HepG2 (cell line): ENCODE results near the gene ARHGAP5. TPM values are rescaled to one million over a fixed set of nuclear protein-coding genes. Genes with fewer than 3 reads are reported as not detected.

Source experiments
- CTCF ChIP-seq: sonication (generic); formaldehyde crosslinking; IDR thresholded peaks from 2 replicates; pipeline ENCODE4 v1.5.0; 2020; ENCODE audit warnings: mild to moderate bottlenecking, missing genetic modification reagents, moderate library complexity
- FOXP4 ChIP-seq: sonication (generic); formaldehyde crosslinking; IDR thresholded peaks from 2 replicates; pipeline ENCODE4 v1.4.0; 2020; ENCODE audit warnings: missing genetic modification reagents
- HOXA9 ChIP-seq: sonication (generic); formaldehyde crosslinking; IDR thresholded peaks from 2 replicates; pipeline ENCODE4 v1.8.1; 2022; ENCODE audit warnings: missing genetic modification reagents, mild to moderate bottlenecking, moderate library complexity, borderline replicate concordance
- IKZF1 ChIP-seq: fragments of 450-650 bp; IDR thresholded peaks from 2 replicates; pipeline ENCODE4 v1.7.1; 2016
- NFRKB ChIP-seq: fragments of 450-650 bp; IDR thresholded peaks from 2 replicates; pipeline ENCODE4 v1.6.1; 2017
- NR1H2 ChIP-seq: sonication (generic); formaldehyde crosslinking; IDR thresholded peaks from 2 replicates; pipeline ENCODE4 v1.8.1; 2022; ENCODE audit warnings: low read depth, missing genetic modification reagents, borderline replicate concordance
- REXO4 ChIP-seq: sonication (generic); formaldehyde crosslinking; IDR thresholded peaks from 2 replicates; pipeline ENCODE4 v1.8.0; 2022; ENCODE audit warnings: missing genetic modification reagents, mild to moderate bottlenecking, borderline replicate concordance
- RFX1 ChIP-seq: fragments of 450-650 bp; IDR thresholded peaks from 2 replicates; pipeline ENCODE4 v1.6.1; 2017
- SIN3B ChIP-seq: fragments of 150-350 bp; IDR thresholded peaks from 2 replicates; pipeline ENCODE4 v1.6.1; 2014; ENCODE audit warnings: low read length
- SRY ChIP-seq: sonication (generic); formaldehyde crosslinking; IDR thresholded peaks from 2 replicates; pipeline ENCODE4 v1.8.0; 2022; ENCODE audit warnings: mild to moderate bottlenecking, missing genetic modification reagents
- ZBTB10 ChIP-seq: sonication (generic); formaldehyde crosslinking; IDR thresholded peaks from 2 replicates; pipeline ENCODE4 v1.4.0; 2020; ENCODE audit warnings: missing genetic modification reagents, borderline replicate concordance
- ZC3H4 ChIP-seq: sonication (generic); formaldehyde crosslinking; IDR thresholded peaks from 2 replicates; pipeline ENCODE4 v1.4.0; 2020; ENCODE audit warnings: missing genetic modification reagents, borderline replicate concordance
- ZNF138 ChIP-seq: sonication (generic); formaldehyde crosslinking; IDR thresholded peaks from 2 replicates; pipeline ENCODE4 v1.5.0; 2020; ENCODE audit warnings: mild to moderate bottlenecking, low read depth, missing genetic modification reagents
- ZNF33B ChIP-seq: sonication (generic); formaldehyde crosslinking; IDR thresholded peaks from 2 replicates; pipeline ENCODE4 v1.5.1; 2020; ENCODE audit warnings: mild to moderate bottlenecking, missing genetic modification reagents
- ZNF451 ChIP-seq: sonication (generic); formaldehyde crosslinking; IDR thresholded peaks from 2 replicates; pipeline ENCODE4 v1.5.0; 2020; ENCODE audit warnings: mild to moderate bottlenecking, missing genetic modification reagents
- ZNF572 ChIP-seq: sonication (generic); formaldehyde crosslinking; IDR thresholded peaks from 2 replicates; pipeline ENCODE4 v1.5.1; 2020; ENCODE audit warnings: mild to moderate bottlenecking, missing genetic modification reagents
- ZNF749 ChIP-seq: sonication (generic); formaldehyde crosslinking; IDR thresholded peaks from 2 replicates; pipeline ENCODE4 v1.8.0; 2022; ENCODE audit warnings: mild to moderate bottlenecking, missing genetic modification reagents, moderate library complexity, borderline replicate concordance
- ZNF83 ChIP-seq: sonication (generic); formaldehyde crosslinking; IDR thresholded peaks from 2 replicates; pipeline ENCODE4 v1.4.0; 2020; ENCODE audit warnings: missing genetic modification reagents, mild to moderate bottlenecking, borderline replicate concordance
- polyA plus RNA-seq, 8 experiments: library from polyadenylated mRNA; depleted of rRNA in 3 of 8; stranded (reverse) in 7 of 8; unstranded in 1 of 8; fragments of >200 nt; fragmentation: Illumina TruSeq in 4 of 8; extraction: Trizol in 4 of 8; gene quantifications; 2 replicates each; pipeline versions ENCODE4 v1.2.1 to v1.2.3, GENCODE V29; 2011 to 2016; ENCODE audit warnings: low read depth in 4 of 8, missing spikeins in 1 of 8, mixed read lengths in 1 of 8; ENCODE audit not compliant: insufficient read depth in 1 of 8
- total RNA-seq, 5 experiments: library from RNA; depleted of rRNA; stranded (reverse); fragments of >200 nt; fragmentation: Illumina TruSeq; extraction: Trizol; gene quantifications; 2 replicates each; pipeline ENCODE4 v1.2.3, GENCODE V29; 2016; ENCODE audit warnings: low read depth in 1 of 5
- TF ChIP-seq, protein P1 (sequence below): sonication (generic); formaldehyde crosslinking; IDR thresholded peaks from 2 replicates; pipeline ENCODE4 v1.4.0; 2020; ENCODE audit warnings: missing genetic modification reagents

Gene ARHGAP5
- total and polyA plus RNA-seq, 2 of the 13 experiments (the other 11 are each of a cell fraction or from before 2014, with no cell fraction given), result 33.7 to 144 TPM

- TF ChIP-seq, protein P1, sequence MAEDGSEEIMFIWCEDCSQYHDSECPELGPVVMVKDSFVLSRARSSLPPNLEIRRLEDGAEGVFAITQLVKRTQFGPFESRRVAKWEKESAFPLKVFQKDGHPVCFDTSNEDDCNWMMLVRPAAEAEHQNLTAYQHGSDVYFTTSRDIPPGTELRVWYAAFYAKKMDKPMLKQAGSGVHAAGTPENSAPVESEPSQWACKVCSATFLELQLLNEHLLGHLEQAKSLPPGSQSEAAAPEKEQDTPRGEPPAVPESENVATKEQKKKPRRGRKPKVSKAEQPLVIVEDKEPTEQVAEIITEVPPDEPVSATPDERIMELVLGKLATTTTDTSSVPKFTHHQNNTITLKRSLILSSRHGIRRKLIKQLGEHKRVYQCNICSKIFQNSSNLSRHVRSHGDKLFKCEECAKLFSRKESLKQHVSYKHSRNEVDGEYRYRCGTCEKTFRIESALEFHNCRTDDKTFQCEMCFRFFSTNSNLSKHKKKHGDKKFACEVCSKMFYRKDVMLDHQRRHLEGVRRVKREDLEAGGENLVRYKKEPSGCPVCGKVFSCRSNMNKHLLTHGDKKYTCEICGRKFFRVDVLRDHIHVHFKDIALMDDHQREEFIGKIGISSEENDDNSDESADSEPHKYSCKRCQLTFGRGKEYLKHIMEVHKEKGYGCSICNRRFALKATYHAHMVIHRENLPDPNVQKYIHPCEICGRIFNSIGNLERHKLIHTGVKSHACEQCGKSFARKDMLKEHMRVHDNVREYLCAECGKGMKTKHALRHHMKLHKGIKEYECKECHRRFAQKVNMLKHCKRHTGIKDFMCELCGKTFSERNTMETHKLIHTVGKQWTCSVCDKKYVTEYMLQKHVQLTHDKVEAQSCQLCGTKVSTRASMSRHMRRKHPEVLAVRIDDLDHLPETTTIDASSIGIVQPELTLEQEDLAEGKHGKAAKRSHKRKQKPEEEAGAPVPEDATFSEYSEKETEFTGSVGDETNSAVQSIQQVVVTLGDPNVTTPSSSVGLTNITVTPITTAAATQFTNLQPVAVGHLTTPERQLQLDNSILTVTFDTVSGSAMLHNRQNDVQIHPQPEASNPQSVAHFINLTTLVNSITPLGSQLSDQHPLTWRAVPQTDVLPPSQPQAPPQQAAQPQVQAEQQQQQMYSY (CRISPR knock-in tag), result no peak; the same call in 1 of the 2 replicates
- TF ChIP-seq REXO4, result no peak
- TF ChIP-seq ZNF83 (CRISPR knock-in tag), result peak; percentile 95; the same call in 1 of the 2 replicates
- TF ChIP-seq ZNF138 (CRISPR knock-in tag), result 0 out of 2 replicates have a peak, but pooled peaks have one; percentile 25
- TF ChIP-seq IKZF1, result no peak
- no peak for TF ChIP-seq SRY (CRISPR knock-in tag)
- TF ChIP-seq ZBTB10, result peak; percentile 99
- TF ChIP-seq ZC3H4, result 0 out of 2 replicates have a peak, but pooled peaks have one; percentile 54
- no peak for TF ChIP-seq RFX1
- peak; percentile 88 for TF ChIP-seq NR1H2 (CRISPR knock-in tag)
- peak; percentile 86 for TF ChIP-seq ZNF451 (CRISPR knock-in tag)
- peak; percentile 51; the same call in 1 of the 2 replicates for TF ChIP-seq ZNF33B (CRISPR knock-in tag)
- TF ChIP-seq HOXA9 (CRISPR knock-in tag), result no peak
- TF ChIP-seq SIN3B, result no peak; the same call in 1 of the 2 replicates
- no peak; the same call in 1 of the 2 replicates for TF ChIP-seq CTCF (CRISPR knock-in tag)
- no peak; the same call in 1 of the 2 replicates for TF ChIP-seq ZNF749
- peak; percentile 98 for TF ChIP-seq ZNF572 (CRISPR knock-in tag)
- TF ChIP-seq FOXP4 (CRISPR knock-in tag), result peak; percentile 86
- no peak for TF ChIP-seq NFRKB
Observed at GRCh38 chr14:32202998-32203882, 126.1 kb downstream of the ARHGAP5 start, which contains the start of gene RNU6-8 (continued).
